ACC112 (cell line): Measurements from ENCODE around the gene NAALADL2.
"Not testable (repeated sequence)": the region's sequence is repeated elsewhere in the genome, so short reads cannot be mapped to it uniquely, and the experiment has no call there.

Source experiments
- H2AFZ ChIP-seq: fragments of 200-600 bp; sonication (generic); one replicate; pipeline ENCODE4 v1.6.0; 2017; ENCODE audit warnings: antibody characterized with exemption, low read length; ENCODE audit not compliant: unreplicated experiment
- H3K27ac ChIP-seq: fragments of 200-600 bp; sonication (generic); 2 replicates; pipeline ENCODE4 v1.5.1; 2014; ENCODE audit warnings: low read depth, mild to moderate bottlenecking, antibody characterized with exemption, low read length, moderate library complexity
- H3K27me3 ChIP-seq: fragments of 200-600 bp; sonication (generic); 2 replicates; pipeline ENCODE4 v1.6.1; 2014; ENCODE audit warnings: mild to moderate bottlenecking, antibody characterized with exemption, low read length, moderate library complexity, mixed read lengths; ENCODE audit not compliant: insufficient read depth
- H3K36me3 ChIP-seq: fragments of 200-600 bp; sonication (generic); 2 replicates; pipeline ENCODE4 v1.6.1; 2016; ENCODE audit warnings: mild to moderate bottlenecking, antibody characterized with exemption, low read length, moderate library complexity, mixed read lengths; ENCODE audit not compliant: insufficient read depth
- H3K4me1 ChIP-seq: fragments of 200-600 bp; sonication (generic); one replicate; pipeline ENCODE4 v1.6.1; 2016; ENCODE audit warnings: low read length, mixed read lengths; ENCODE audit not compliant: insufficient read depth, unreplicated experiment, control insufficient read depth
- H3K4me3 ChIP-seq: fragments of 200-600 bp; sonication (generic); 2 replicates; pipeline ENCODE4 v1.5.1; 2014; ENCODE audit warnings: mild to moderate bottlenecking, low read depth, low read length
- H3K79me2 ChIP-seq: fragments of 200-600 bp; sonication (generic); one replicate; pipeline ENCODE4 v1.6.0; 2016; ENCODE audit warnings: low read length; ENCODE audit not compliant: control insufficient read depth, unreplicated experiment, insufficient read depth

Gene NAALADL2

GRCh38 chr3:175798326-175798725 lies 939.2 kb downstream of the NAALADL2 start:
- Histone ChIP-seq H2AFZ (no peak overlapping the region), H3K27ac (no peak overlapping the region), H3K4me3 (no peak overlapping the region), H3K27me3 (no peaks in the 10 kb centered on the region), H3K79me2 (no peaks in the 10 kb centered on the region), H3K36me3 (no peaks in the 10 kb centered on the region), H3K4me1 (no peaks in the 10 kb centered on the region)

GRCh38 chr3:175805825-175806224 lies 946.7 kb downstream of the NAALADL2 start:
- no peaks in the 10 kb centered on the region for H3K36me3 ChIP-seq
- no peaks in the 10 kb centered on the region for H3K27me3 ChIP-seq
- no peak overlapping the region for H3K27ac ChIP-seq
- no peak overlapping the region for H2AFZ ChIP-seq
- H3K4me3 ChIP-seq, result no peak overlapping the region
- no peaks in the 10 kb centered on the region for H3K79me2 ChIP-seq
- no peaks in the 10 kb centered on the region for H3K4me1 ChIP-seq

GRCh38 chr3:175807175-175807574 lies 948.0 kb downstream of the NAALADL2 start:
- H3K27ac ChIP-seq, result no peak overlapping the region
- H3K27me3 ChIP-seq, result no peaks in the 10 kb centered on the region
- no peaks in the 10 kb centered on the region for H3K79me2 ChIP-seq
- H3K4me3 ChIP-seq, result no peak overlapping the region
- H2AFZ ChIP-seq, result no peak overlapping the region
- no peaks in the 10 kb centered on the region for H3K36me3 ChIP-seq
- H3K4me1 ChIP-seq, result no peaks in the 10 kb centered on the region

- H3K79me2 ChIP-seq, result no peaks in the 10 kb centered on the region
Observed at GRCh38 chr3:175818811-175819464, 959.8 kb downstream of the NAALADL2 start.

GRCh38 chr3:175822766-175823491 lies 963.8 kb downstream of the NAALADL2 start:
- not testable (repeated sequence) for H3K36me3 ChIP-seq, H3K4me3 ChIP-seq, H2AFZ ChIP-seq, H3K27me3 ChIP-seq, H3K79me2 ChIP-seq, H3K27ac ChIP-seq, H3K4me1 ChIP-seq

More at GRCh38 chr3:175818811-175819464, 959.8 kb downstream of the NAALADL2 start:
- H3K27ac ChIP-seq, result no peak overlapping the region
- H3K4me3 ChIP-seq, result no peak overlapping the region
- H3K27me3 ChIP-seq, result no peaks in the 10 kb centered on the region
- no peaks in the 10 kb centered on the region for H3K36me3 ChIP-seq
- H2AFZ ChIP-seq, result no peak overlapping the region
- H3K4me1 ChIP-seq, result no peaks in the 10 kb centered on the region

GRCh38 chr3:175825016-175825580 lies 966.0 kb downstream of the NAALADL2 start:
- H3K4me1 ChIP-seq, H3K27ac ChIP-seq, H3K27me3 ChIP-seq, H3K79me2 ChIP-seq, H3K36me3 ChIP-seq, H3K4me3 ChIP-seq, H2AFZ ChIP-seq: not testable (repeated sequence)

GRCh38 chr3:175826759-175827158 lies 967.6 kb downstream of the NAALADL2 start:
- no peaks in the 10 kb centered on the region for H3K79me2 ChIP-seq
- H3K27me3 ChIP-seq, result no peaks in the 10 kb centered on the region
- H2AFZ ChIP-seq, result no peak overlapping the region
- no peak overlapping the region for H3K4me3 ChIP-seq
- no peaks in the 10 kb centered on the region for H3K4me1 ChIP-seq
- no peaks in the 10 kb centered on the region for H3K36me3 ChIP-seq
- H3K27ac ChIP-seq, result no peak overlapping the region

GRCh38 chr3:175829809-175830208 lies 970.7 kb downstream of the NAALADL2 start:
- H3K27me3 ChIP-seq, H3K36me3 ChIP-seq, H3K27ac ChIP-seq, H2AFZ ChIP-seq, H3K4me3 ChIP-seq, H3K79me2 ChIP-seq, H3K4me1 ChIP-seq: not testable (repeated sequence)

GRCh38 chr3:175835763-175836162 lies 976.6 kb downstream of the NAALADL2 start:
- not testable (repeated sequence) for H3K27ac ChIP-seq, H3K27me3 ChIP-seq, H3K79me2 ChIP-seq, H2AFZ ChIP-seq, H3K4me1 ChIP-seq, H3K4me3 ChIP-seq, H3K36me3 ChIP-seq

- Histone ChIP-seq H3K4me1 (no peaks in the 10 kb centered on the region), H3K79me2 (no peaks in the 10 kb centered on the region), H3K27ac (no peak overlapping the region), H2AFZ (no peak overlapping the region), H3K4me3 (no peak overlapping the region), H3K36me3 (no peaks in the 10 kb centered on the region), H3K27me3 (no peaks in the 10 kb centered on the region)
Observed at GRCh38 chr3:175836617-175837016, 977.5 kb downstream of the NAALADL2 start.

GRCh38 chr3:175837962-175838361 lies 978.8 kb downstream of the NAALADL2 start:
- no peak overlapping the region for H3K4me3 ChIP-seq
- H3K27ac ChIP-seq, result no peak overlapping the region
- no peak overlapping the region for H2AFZ ChIP-seq
- H3K4me1 ChIP-seq, result no peaks in the 10 kb centered on the region
- no peaks in the 10 kb centered on the region for H3K27me3 ChIP-seq
- no peaks in the 10 kb centered on the region for H3K36me3 ChIP-seq
- no peaks in the 10 kb centered on the region for H3K79me2 ChIP-seq
